Measurements from ENCODE around the gene UGGT1. TPM values are rescaled to one million over a fixed set of nuclear protein-coding genes. Genes with fewer than 3 reads are reported as not detected.

Gene UGGT1
- total RNA-seq, 4 donors from 2014 or later = 43.1 to 66.5 (median 55.3) TPM

GRCh38 chr2:128108166-128108565 lies 17.2 kb downstream of the UGGT1 start:
- TF ChIP-seq, protein P1, sequence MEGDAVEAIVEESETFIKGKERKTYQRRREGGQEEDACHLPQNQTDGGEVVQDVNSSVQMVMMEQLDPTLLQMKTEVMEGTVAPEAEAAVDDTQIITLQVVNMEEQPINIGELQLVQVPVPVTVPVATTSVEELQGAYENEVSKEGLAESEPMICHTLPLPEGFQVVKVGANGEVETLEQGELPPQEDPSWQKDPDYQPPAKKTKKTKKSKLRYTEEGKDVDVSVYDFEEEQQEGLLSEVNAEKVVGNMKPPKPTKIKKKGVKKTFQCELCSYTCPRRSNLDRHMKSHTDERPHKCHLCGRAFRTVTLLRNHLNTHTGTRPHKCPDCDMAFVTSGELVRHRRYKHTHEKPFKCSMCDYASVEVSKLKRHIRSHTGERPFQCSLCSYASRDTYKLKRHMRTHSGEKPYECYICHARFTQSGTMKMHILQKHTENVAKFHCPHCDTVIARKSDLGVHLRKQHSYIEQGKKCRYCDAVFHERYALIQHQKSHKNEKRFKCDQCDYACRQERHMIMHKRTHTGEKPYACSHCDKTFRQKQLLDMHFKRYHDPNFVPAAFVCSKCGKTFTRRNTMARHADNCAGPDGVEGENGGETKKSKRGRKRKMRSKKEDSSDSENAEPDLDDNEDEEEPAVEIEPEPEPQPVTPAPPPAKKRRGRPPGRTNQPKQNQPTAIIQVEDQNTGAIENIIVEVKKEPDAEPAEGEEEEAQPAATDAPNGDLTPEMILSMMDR (IDR thresholded peaks at IDR 0.05; ENCODE audit: low read depth) = no peak

- TF ChIP-seq, protein P1 (IDR thresholded peaks at IDR 0.05; ENCODE audit: low read depth) = no peak
Observed at GRCh38 chr2:128109243-128109642, 18.2 kb downstream of the UGGT1 start.

DNA sequence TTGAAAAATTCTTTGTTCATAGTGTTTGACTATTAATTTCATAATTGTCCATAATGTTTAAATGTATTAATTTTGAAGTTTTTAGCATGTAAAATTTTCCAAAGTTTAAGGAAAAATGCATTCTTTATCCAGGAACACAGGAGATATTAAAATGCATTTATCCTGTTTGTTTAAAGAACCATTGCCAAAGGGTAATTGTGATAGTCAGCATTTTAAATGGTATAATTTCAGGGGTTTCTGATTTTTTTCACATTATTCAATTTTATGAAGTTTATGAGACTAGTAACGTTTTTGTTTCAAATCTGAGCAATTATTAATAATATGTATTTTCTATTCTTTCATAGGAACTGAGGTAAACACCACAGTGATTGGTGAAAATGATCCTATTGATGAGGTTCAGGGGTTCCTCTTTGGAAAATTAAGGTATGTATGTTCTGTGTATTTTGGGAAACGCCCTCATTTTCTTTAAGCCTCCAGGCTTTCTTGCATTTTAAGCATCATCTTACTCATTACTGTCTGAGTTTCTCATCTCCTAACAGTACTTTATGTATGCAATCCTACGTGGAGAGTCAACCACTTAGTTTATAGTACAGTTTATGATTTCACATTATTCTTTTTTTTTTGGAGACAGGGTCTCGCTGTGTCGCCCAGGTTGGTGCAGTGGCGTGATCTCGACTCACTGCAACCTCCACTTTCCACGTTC lies 25.1 kb downstream of the UGGT1 start:
- TF ChIP-seq, protein P1 (IDR thresholded peaks at IDR 0.05; ENCODE audit: low read depth) = no peak

GRCh38 chr2:128134573-128134972 lies 43.6 kb downstream of the UGGT1 start:
- TF ChIP-seq, protein P1 (IDR thresholded peaks at IDR 0.05; ENCODE audit: low read depth) = no peak

DNA sequence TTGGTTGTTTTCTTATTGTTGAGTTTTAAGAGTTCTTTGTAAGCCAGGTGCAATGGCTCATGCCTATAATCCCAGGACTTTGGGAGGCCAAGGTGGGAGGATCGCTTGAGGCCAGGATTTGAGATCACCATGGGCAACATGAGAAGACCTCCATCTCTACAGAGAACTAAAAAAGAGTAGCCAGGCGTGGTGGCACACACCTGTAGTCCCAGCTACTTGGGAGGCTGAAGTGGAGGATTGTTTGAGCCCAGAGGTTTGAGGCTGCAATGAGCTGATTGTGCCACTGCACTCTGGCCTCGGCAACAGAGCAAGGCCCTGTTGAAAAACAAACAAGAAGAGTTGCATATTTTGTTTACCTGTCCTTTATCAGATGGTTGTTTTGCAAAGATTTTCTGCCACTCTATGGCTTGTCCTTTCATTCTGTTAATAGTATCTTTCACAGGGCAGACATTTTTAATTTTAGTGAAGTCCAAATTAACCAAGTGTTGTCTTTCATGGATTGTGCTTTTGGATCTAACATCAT lies 46.2 kb downstream of the UGGT1 start:
- TF ChIP-seq, protein P1 (IDR thresholded peaks at IDR 0.05; ENCODE audit: low read depth) = no peak

DNA sequence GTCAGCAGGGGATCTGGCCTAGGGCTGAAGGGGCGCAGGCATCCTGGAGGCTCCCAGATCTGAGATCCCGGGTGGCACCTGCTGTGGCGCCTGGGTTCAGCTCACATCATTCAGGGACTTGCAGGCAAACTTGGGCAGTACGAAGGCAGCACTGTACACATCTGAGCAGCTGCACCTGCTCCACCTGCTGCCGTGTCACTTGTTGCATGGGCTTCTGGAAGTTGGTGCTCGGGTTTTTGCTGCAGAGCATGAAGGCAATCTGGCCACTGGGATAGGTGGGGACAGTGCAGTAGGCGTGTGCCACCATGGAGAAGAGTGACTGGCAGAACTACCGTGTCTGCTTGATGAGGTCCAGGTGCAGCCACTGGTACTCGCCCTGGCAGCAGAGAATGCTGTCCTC lies 48.6 kb downstream of the UGGT1 start:
- TF ChIP-seq, protein P1 (IDR thresholded peaks at IDR 0.05; ENCODE audit: low read depth) = no peak

DNA sequence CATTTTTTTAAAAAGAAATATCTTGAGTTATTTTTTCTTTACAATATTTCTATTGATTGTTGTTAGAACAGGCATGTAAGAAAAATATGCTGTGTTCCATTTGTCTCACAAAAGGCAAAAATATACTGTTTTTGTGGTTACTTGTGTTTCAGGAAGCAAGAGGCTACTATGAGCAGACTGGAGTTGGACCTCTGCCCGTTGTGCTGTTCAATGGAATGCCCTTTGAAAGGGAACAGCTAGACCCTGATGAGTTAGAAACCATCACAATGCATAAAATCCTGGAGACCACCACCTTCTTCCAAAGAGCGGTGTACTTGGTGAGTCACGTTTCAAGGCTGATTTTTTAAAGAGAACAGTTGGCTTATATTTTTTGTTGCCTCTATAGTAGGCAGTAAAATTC lies 54.7 kb downstream of the UGGT1 start:
- TF ChIP-seq, protein P1 (IDR thresholded peaks at IDR 0.05; ENCODE audit: low read depth) = no peak
